ENCODE measurements around the gene SPAG8. TPM values are rescaled to one million over a fixed set of nuclear protein-coding genes. Genes with fewer than 3 reads are reported as not detected.

Gene SPAG8
- total RNA-seq, 2 experiments from 2014 or later: 0.68 to 1.0 TPM

GRCh38 chr9:35828716-35829083, 16.6 kb upstream of the SPAG8 start, which contains the start of gene FAM221B:
TSS of gene FAM221B (minus strand) at chr9:35828732. CDS start at chr9:35826161, 2,571 bp downstream.
- H3K27ac Mint-ChIP-seq: peak within 1 kb of the TSS; percentile 74
- no peaks in the 10 kb centered on the region for H3K27me3 Mint-ChIP-seq
- H3K36me3 Mint-ChIP-seq: no peaks in the 10 kb centered on the region
- H3K4me3 Mint-ChIP-seq: peak within 1 kb of the TSS; percentile 95
- peak; percentile 31 for DNase-seq
- peaks cover 20% of the 10 kb centered on the region for H3K4me1 Mint-ChIP-seq
- no peaks in the 10 kb centered on the region for H3K9me3 Mint-ChIP-seq

GRCh38 chr9:35827486-35827885, 15.4 kb upstream of the SPAG8 start:
- no peaks in the 10 kb centered on the region for H3K9me3 Mint-ChIP-seq
- no peak overlapping the region for H3K27ac Mint-ChIP-seq
- DNase-seq: no peak
- no peak overlapping the region for H3K4me3 Mint-ChIP-seq
- peaks cover 20% of the 10 kb centered on the region for H3K4me1 Mint-ChIP-seq
- H3K27me3 Mint-ChIP-seq: no peaks in the 10 kb centered on the region
- no peaks in the 10 kb centered on the region for H3K36me3 Mint-ChIP-seq

- Mint-ChIP-seq H3K27ac (no peak overlapping the region), H3K27me3 (no peaks in the 10 kb centered on the region), H3K36me3 (no peaks in the 10 kb centered on the region), H3K4me1 (peaks cover 20% of the 10 kb centered on the region), H3K9me3 (no peaks in the 10 kb centered on the region), H3K4me3 (no peak overlapping the region)
- no peak for DNase-seq
These were observed 14.1 kb upstream of the SPAG8 start for GRCh38 chr9:35826071-35826701.

GRCh38 chr9:35822926-35823325, 10.9 kb upstream of the SPAG8 start:
- Mint-ChIP-seq H3K9me3 (no peaks in the 10 kb centered on the region), H3K4me1 (peaks cover 5% of the 10 kb centered on the region), H3K4me3 (no peak overlapping the region), H3K27me3 (no peaks in the 10 kb centered on the region), H3K36me3 (no peaks in the 10 kb centered on the region), H3K27ac (no peak overlapping the region)
- DNase-seq: no peak

GRCh38 chr9:35820076-35820475, 8.0 kb upstream of the SPAG8 start:
- no peak overlapping the region for H3K27ac Mint-ChIP-seq
- H3K36me3 Mint-ChIP-seq: no peaks in the 10 kb centered on the region
- DNase-seq: no peak
- H3K27me3 Mint-ChIP-seq: no peaks in the 10 kb centered on the region
- peaks cover 3% of the 10 kb centered on the region for H3K9me3 Mint-ChIP-seq
- H3K4me3 Mint-ChIP-seq: no peak overlapping the region
- peaks cover 4% of the 10 kb centered on the region for H3K4me1 Mint-ChIP-seq

GRCh38 chr9:35818341-35818740, 6.3 kb upstream of the SPAG8 start:
- Mint-ChIP-seq H3K4me3 (no peak overlapping the region), H3K9me3 (peaks cover 3% of the 10 kb centered on the region), H3K4me1 (peaks cover 12% of the 10 kb centered on the region), H3K36me3 (peaks cover 4% of the 10 kb centered on the region), H3K27ac (no peak overlapping the region), H3K27me3 (no peaks in the 10 kb centered on the region)
- no peak for DNase-seq

GRCh38 chr9:35816708-35817107, 4.6 kb upstream of the SPAG8 start:
- no peak for DNase-seq
- Mint-ChIP-seq H3K27ac (no peak overlapping the region), H3K4me3 (no peak overlapping the region), H3K9me3 (peaks cover 3% of the 10 kb centered on the region), H3K27me3 (no peaks in the 10 kb centered on the region), H3K36me3 (peaks cover 10% of the 10 kb centered on the region), H3K4me1 (peaks cover 28% of the 10 kb centered on the region)

GRCh38 chr9:35814841-35815543, 2.9 kb upstream of the SPAG8 start, which contains the start of gene HINT2:
TSS of gene HINT2 (minus strand) at chr9:35815042. CDS start at chr9:35814979, 63 bp downstream.
- peak within 1 kb of the TSS; percentile 90 for H3K4me3 Mint-ChIP-seq
- peak; percentile 97 for DNase-seq
- H3K27me3 Mint-ChIP-seq: no peaks in the 10 kb centered on the region
- H3K36me3 Mint-ChIP-seq: peaks cover 10% of the 10 kb centered on the region
- H3K4me1 Mint-ChIP-seq: peaks cover 35% of the 10 kb centered on the region
- H3K27ac Mint-ChIP-seq: peak within 1 kb of the TSS; percentile 98
- peaks cover 3% of the 10 kb centered on the region for H3K9me3 Mint-ChIP-seq

GRCh38 chr9:35814106-35814840, 2.2 kb upstream of the SPAG8 start:
- Mint-ChIP-seq H3K27me3 (no peaks in the 10 kb centered on the region), H3K4me3 (peak overlapping the region; percentile 90), H3K4me1 (peaks cover 40% of the 10 kb centered on the region), H3K36me3 (peaks cover 10% of the 10 kb centered on the region), H3K9me3 (peaks cover 3% of the 10 kb centered on the region), H3K27ac (peak overlapping the region; percentile 98)
- peak; percentile 60 for DNase-seq

- Mint-ChIP-seq H3K27ac (peak overlapping the region; percentile 98), H3K4me3 (peak overlapping the region; percentile 90)
These were observed 1.5 kb upstream of the SPAG8 start for GRCh38 chr9:35813434-35814105.

GRCh38 chr9:35811381-35812024, 559 bp downstream of the SPAG8 start:
- DNase-seq: no peak
- Mint-ChIP-seq H3K4me1 (peaks cover 40% of the 10 kb centered on the region), H3K9me3 (peaks cover 3% of the 10 kb centered on the region)

More at GRCh38 chr9:35813434-35814105, 1.5 kb upstream of the SPAG8 start:
- Mint-ChIP-seq H3K36me3 (peaks cover 10% of the 10 kb centered on the region), H3K9me3 (peaks cover 3% of the 10 kb centered on the region), H3K27me3 (no peaks in the 10 kb centered on the region), H3K4me1 (peaks cover 40% of the 10 kb centered on the region)
- no peak for DNase-seq

GRCh38 chr9:35810122-35810521, 1.9 kb downstream of the SPAG8 start:
- H3K36me3 Mint-ChIP-seq: peaks cover 12% of the 10 kb centered on the region
- H3K27me3 Mint-ChIP-seq: no peaks in the 10 kb centered on the region
- H3K4me1 Mint-ChIP-seq: peaks cover 36% of the 10 kb centered on the region
- H3K4me3 Mint-ChIP-seq: no peak overlapping the region
- no peak overlapping the region for H3K27ac Mint-ChIP-seq
- DNase-seq: no peak
- H3K9me3 Mint-ChIP-seq: no peaks in the 10 kb centered on the region

More at GRCh38 chr9:35811381-35812024, 559 bp downstream of the SPAG8 start:
- Mint-ChIP-seq H3K27ac (peak overlapping the region; percentile 85), H3K36me3 (peaks cover 10% of the 10 kb centered on the region), H3K4me3 (peak overlapping the region; percentile 73), H3K27me3 (no peaks in the 10 kb centered on the region)

GRCh38 chr9:35808433-35808832, 3.6 kb downstream of the SPAG8 start:
- Mint-ChIP-seq H3K4me1 (peaks cover 28% of the 10 kb centered on the region), H3K4me3 (no peak overlapping the region), H3K9me3 (no peaks in the 10 kb centered on the region), H3K27me3 (no peaks in the 10 kb centered on the region), H3K36me3 (peaks cover 8% of the 10 kb centered on the region), H3K27ac (no peak overlapping the region)
- no peak for DNase-seq

- Mint-ChIP-seq H3K9me3 (no peaks in the 10 kb centered on the region), H3K27ac (no peak overlapping the region), H3K4me3 (no peak overlapping the region), H3K4me1 (peaks cover 7% of the 10 kb centered on the region), H3K27me3 (no peaks in the 10 kb centered on the region), H3K36me3 (peaks cover 9% of the 10 kb centered on the region)
- no peak for DNase-seq
These were observed 6.0 kb downstream of the SPAG8 start for GRCh38 chr9:35806101-35806500.

All from activated naive CD8-positive, alpha-beta T cell treated with anti-CD3 and anti-CD28 coated beads for 36 hours (primary cell).